HG03045 (cell line): ENCODE data around the gene WIZ.
"Not testable (repeated sequence)": the region's sequence is repeated elsewhere in the genome, so short reads cannot be mapped to it uniquely, and the experiment has no call there.

Experiments
- ATAC-seq: cut with Tn5 transposase; IDR thresholded peaks from one replicate; pipeline ENCODE4 v1.9.1; 2021; ENCODE audit warnings: mild to moderate bottlenecking, moderate library complexity; ENCODE audit not compliant: unreplicated experiment

Gene WIZ, protein sequence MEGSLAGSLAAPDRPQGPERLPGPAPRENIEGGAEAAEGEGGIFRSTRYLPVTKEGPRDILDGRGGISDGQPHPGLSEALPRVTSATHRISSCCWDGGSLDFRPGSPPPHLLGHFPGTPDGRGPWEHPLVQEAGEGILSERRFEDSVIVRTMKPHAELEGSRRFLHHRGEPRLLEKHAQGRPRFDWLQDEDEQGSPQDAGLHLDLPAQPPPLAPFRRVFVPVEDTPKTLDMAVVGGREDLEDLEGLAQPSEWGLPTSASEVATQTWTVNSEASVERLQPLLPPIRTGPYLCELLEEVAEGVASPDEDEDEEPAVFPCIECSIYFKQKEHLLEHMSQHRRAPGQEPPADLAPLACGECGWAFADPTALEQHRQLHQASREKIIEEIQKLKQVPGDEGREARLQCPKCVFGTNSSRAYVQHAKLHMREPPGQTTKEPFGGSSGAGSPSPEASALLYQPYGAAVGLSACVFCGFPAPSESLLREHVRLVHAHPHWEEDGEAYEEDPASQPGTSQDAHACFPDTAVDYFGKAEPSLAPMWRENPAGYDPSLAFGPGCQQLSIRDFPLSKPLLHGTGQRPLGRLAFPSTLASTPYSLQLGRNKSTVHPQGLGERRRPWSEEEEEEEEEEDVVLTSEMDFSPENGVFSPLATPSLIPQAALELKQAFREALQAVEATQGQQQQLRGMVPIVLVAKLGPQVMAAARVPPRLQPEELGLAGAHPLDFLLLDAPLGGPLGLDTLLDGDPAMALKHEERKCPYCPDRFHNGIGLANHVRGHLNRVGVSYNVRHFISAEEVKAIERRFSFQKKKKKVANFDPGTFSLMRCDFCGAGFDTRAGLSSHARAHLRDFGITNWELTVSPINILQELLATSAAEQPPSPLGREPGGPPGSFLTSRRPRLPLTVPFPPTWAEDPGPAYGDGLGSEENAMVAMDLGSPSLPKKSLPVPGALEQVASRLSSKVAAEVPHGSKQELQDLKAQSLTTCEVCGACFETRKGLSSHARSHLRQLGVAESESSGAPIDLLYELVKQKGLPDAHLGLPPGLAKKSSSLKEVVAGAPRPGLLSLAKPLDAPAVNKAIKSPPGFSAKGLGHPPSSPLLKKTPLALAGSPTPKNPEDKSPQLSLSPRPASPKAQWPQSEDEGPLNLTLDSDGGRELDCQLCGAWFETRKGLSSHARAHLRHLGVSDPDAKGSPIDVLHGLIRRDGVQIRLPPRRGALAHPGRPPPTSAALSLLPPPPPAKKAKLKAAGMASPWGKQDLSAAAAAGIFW (N-terminal part only)

DNA sequence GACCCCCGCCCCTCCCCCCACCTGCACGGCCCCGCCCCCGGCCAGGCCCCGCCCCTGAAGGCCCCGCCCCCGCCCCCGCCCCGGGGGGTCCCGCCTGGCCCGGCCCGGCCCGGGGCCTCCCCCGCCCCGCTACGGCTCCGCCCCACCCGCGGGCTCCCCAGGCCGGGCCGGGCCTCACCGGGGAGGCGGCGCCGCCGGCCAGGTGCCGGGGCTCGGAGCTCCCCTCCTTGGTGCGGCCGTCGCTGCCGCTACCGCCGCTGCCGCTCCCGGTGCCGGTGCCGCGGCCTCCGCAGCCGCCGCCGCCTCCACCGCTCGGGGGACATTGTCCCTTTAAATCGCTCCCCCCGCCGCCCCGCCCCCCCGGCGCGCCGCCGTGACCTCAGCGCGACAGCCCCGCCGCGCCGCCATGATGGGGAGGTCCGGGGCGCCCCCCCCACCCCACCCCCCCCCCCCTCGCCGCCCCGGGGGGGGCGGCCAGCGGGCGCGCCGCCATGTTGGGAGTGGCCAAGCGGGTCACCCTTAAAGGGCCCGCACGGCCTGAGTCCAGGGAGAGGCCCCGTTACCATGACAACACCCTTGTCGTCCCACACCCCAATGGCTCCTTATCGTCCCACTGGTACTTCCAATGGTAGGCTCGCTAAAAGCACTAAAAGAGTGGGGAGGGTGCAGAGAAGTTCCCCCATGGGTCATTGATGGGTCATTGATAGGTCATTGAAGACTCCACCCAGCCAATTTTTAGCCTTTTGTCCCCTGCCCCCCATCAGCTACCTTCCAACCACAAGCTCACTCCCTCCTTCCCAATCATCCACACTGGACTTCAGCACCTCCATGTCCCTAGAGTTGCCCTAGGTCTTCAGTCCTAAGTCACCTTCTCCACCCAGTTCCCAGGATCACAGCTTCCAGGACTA, at the start of gene WIZ:
Gene WIZ, minus strand, starts transcription at position 337 of the 908 bp plus-strand sequence. CDS start 1,649 bp downstream, outside the sequence.
- ATAC-seq = peak; percentile 43

DNA sequence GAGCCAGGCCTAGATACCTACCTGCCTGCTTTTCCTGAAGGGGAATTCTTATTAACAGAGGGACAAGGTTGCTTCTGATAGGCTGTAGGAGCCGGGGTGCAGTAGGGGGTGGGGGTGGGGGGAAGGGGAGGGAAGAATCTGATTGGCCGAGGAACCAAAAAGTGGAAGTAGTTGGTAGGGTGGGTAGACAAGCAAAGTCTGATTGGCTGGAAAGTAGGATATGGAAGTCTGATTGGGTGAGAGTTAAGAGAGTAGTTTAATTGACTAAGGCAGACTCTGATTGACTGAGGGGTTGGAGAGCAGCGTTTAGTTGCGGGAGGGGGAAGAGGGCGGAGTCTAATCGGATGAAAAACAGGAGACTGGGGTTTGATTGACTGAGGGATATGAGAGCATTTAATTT, 49.2 kb upstream of the WIZ start:
- no peak for ATAC-seq

DNA sequence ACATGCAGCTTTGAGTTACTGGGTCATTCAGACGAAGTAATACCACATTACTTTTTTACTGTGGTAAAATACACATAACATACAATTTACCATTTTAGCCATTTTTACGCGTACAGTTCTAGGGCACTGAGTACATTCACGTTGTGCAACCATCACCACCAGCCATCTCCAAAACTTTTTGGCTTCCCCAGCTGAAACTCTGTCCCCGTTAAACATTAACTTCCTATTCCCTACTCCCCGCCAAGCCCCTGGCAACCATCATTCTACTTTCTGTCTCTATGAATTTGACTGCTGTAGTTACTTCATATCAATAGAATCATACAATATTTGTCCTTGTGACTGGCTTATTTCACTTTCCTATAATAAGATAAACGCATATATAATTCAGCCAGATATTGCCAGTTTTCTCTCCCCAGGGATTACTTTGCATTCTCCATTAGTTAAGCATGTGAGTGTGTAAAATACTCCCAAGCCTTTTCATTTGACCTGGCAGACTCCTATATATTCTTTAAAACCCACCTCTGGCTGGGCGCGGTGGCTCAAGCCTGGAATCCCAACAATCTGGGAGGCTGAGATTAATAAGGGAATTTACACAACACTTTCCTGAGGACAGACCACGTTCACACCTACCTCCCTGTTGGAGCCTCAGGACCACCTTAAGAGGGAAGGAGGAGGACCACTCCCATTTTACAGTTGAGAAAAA, 48.6 kb upstream of the WIZ start:
- no peak for ATAC-seq

DNA sequence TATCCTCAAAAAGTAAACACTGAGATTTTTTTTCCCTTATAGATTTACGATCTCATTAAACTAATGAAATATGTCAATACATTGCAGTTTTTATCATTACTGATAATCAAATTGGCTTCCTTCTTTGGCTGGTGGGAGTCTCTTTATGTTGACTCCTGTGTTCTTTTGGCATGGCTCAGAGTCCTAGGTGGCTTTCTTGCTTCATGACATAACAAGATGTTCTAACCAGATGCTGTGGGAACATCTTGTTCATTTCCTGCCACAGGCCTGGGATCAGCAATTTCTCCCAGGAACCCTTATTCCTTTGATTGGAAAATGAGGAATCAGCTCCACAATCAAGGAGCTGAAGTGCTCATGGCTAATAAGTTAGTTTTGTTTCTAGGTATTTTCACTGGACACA, 45.4 kb upstream of the WIZ start:
- no peak for ATAC-seq

DNA sequence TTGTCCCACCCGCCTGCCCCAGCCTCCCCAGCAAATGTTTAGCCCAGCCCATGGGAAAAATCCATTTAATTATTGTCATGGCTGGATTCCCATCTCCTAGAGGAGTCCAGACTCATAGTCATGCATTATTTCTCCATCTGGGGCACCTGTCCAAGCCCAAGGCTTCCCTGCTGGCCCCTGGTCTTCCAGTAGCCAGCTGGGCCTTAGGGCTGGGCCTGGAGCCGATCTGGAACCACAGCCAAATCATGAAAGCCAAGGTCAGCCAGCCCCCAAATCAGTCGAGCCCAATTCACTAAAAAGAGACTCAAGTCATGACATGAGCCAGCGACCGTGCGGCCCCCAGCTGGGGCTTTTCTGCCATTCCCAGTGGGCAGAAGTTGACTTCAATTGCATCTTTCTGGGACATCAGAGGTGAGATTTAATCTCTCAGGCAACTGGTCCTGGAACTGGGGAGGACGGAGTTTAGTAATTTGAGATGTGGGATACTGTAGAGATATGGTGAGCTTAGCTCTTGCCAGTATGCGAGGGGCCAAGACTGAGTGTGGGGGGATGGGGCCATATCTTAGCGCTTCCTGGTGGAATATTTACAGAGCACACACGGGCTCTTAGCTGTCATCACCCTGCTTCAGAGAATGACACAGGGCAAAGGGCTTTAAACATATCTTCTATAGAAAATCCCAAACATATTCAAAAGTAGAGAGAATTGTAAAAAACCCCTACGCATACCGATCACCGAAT, 38.9 kb upstream of the WIZ start:
- no peak for ATAC-seq

DNA sequence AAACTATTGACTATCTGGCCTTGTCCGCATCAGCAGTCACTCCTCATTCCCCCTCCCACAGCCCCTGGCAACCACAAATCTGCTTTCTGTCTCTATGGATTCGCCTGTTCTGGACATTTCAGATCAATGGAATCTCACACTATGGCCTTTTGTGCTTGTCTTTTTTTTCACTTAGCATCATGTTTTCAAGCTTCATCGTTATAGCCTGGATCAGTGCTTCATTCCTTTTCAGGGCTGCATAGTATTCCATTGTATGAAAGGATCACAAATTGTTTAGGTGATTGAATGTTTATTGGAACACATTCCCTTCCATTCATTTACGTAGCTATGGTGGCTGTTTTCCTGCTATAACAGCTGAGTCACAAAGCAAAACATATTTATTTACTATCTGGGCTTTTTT, 37.3 kb upstream of the WIZ start:
- no peak for ATAC-seq

DNA sequence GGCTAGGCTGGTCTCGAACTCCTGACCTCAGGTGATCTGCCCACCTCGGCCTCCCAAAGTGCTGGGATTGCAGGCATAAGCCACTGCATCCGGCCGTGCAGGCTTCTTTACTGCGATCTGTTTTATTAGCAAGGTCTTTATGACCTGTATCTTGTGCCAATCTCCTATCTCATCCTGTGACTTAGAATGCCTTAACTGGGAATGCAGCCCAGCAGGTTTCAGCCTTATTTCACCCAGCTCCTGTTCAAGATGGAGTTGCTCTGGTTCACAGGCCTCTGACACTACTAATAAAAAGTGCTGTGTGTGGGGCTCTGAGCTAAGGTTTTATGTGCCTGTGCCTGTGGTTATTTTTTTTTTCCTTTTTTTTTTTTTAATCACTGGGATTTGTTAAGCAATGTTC, 36.0 kb upstream of the WIZ start:
- ATAC-seq = not testable (repeated sequence)

DNA sequence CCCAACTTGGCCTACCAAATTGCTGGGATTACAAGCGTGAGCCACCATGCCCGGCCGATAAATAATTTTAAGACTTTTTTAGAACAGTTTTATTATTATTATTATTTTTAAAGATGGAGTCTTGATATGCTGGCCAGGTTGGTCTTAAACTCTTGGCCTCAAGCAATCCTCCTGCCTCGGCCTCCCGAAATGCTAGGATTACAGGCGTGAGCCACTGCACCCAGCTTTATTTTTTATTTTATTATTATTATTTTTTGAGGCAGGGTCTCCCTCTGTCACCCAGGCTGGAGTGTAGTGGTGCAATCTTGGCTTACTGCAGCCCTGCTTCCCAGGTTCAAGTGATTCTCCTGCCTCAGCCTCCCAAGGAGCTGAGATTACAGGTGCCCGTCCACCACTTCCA, 31.2 kb upstream of the WIZ start:
- not testable (repeated sequence) for ATAC-seq

DNA sequence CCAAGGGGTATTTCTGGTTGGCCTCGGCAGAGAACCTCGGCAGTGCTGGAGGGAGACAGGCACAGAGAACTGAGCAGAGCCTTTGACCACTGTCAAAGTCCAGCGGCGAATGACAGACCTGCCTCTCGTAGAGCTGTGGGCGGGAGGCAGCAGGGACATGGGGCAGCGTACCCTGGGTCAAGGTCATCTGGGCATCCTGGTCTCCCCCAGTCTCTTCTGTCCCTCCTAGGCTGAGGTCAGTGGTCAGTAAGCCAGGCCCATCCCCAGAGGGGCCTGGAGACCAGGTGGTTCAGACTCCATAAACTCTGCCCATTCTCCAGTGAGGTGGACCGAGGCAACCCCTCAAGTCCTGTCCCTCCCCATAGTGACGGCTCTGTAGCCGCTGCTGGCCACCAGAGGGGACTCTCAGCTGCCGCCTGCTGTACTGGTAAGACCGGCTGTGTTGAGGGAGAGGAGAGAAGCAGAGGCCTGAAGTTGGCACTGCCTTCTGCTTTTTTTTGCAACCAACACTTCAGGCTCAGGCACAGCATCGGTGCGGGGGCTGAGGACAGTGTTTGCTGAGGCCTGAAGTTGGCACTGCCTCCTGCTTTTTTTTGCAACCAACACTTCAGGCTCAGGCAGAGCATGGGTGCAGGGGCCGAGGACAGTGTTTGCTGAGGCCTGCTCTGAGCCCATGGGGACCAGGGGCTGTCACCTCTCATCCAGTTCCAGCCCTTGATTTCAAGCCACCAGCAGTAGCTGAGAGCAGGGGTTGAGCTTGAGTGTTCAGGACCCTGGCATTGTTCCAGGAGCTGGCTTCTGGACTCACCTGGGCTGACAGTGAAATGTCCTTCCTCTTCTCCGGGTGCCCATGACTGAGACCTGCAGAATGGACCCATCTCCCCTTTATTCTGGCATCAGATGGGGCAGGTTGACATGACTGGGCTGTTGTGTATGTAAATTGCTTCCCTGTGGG, 29.9 kb upstream of the WIZ start, which contains the start of gene PGLYRP2:
Gene PGLYRP2, minus strand, starts transcription at position 111 of the 955 bp plus-strand sequence. CDS start 130 bp downstream, outside the sequence.
- no peak for ATAC-seq

DNA sequence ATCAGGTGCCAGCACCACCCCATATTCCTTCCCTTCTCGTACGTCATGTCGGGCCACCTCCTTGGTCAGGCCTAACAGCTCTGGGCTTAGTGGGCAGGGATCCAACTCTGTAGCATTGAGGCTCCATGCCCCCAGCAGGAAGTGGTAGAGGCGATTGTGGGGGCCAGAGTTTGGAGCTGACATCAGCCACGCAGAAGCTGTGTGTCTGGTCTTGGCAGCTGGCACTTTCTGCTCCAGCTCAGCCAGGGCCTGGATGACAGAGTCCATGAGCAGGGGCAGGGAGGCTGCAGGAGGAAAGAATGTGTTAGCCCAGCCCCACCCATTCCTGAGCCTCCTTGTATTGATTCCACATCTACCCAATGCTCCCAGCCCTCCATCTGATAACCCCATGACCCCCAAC, 26.6 kb upstream of the WIZ start:
- no peak for ATAC-seq

DNA sequence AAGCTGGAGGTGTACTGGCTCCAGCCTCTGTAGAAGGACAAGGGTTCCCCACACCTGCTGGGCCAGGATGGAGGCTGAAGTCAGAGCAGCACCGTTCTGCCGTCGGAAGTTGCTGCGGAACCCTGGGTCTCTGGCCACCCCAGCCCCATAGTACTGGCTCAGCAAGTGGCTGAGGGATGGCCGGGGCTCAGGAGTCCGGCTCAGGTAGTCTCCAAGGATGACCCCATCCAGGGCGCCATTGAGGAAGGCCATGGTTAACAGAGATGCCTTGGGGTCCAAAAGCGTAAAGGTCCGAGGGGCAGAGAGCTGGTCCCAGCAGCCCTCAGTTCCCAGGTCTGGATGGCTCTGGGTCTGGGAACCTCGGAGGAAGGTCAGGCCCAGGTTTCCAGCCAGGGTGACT, 25.9 kb upstream of the WIZ start:
- ATAC-seq = no peak

DNA sequence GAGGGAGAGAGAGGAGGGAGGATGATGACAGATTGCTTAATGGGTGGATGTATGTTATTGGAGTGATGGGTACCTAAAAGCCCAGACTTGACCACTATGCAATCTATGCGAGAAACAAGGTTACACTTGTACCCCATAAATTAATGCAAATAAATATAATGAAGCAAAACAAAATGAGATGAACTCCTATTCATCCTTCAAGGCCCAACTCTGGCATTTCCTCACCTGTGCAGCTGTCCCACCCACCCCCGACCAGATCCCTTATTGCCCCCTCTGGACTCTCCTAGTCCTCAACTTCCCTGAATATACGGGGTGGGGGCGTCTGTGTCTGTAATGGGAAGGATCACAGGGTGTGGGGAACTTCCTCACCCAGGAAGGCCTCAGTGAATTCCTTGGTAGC, 25.4 kb upstream of the WIZ start:
- no peak for ATAC-seq

DNA sequence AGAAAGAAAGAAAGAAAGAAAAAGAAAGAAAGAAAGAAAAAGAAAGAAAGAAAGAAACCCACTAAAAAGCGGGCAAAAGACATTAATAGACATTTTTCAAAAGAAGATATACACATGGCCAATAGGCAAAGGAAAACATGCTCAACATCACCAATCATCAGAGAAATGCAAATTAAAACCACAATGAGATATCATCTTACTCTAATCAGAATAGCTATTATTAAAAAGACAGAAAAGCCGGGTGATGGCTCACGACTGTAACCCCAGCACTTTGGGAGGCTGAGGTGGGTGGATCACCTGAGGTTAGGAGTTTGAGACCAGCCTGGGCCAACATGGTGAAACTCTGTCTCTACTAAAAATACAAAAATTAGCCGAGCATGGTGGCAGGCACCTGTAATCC, 24.1 kb upstream of the WIZ start:
- not testable (repeated sequence) for ATAC-seq

DNA sequence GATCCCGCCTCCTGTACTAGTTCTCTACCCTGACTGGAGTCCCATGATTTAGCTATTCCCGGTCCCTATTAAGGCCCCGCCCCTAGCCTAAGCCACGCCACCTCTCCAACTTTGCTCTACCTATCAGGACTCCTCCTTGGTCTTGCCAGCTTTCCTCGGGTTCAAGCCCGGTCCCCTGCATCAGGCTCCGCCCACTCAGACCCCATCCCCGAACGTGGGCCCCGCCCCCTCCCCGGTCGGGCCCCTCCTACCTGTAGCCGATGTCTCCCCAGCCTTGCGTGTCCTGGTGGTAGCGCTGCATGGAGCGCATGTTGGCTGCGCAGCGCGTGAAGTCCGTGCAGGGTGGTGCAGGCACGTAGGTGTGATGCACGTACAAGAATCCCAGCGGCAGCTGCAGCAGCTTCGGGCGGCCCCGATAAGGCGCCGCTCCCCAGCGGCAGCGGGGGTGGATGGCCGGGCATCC, 21.9 kb upstream of the WIZ start:
- no peak for ATAC-seq

DNA sequence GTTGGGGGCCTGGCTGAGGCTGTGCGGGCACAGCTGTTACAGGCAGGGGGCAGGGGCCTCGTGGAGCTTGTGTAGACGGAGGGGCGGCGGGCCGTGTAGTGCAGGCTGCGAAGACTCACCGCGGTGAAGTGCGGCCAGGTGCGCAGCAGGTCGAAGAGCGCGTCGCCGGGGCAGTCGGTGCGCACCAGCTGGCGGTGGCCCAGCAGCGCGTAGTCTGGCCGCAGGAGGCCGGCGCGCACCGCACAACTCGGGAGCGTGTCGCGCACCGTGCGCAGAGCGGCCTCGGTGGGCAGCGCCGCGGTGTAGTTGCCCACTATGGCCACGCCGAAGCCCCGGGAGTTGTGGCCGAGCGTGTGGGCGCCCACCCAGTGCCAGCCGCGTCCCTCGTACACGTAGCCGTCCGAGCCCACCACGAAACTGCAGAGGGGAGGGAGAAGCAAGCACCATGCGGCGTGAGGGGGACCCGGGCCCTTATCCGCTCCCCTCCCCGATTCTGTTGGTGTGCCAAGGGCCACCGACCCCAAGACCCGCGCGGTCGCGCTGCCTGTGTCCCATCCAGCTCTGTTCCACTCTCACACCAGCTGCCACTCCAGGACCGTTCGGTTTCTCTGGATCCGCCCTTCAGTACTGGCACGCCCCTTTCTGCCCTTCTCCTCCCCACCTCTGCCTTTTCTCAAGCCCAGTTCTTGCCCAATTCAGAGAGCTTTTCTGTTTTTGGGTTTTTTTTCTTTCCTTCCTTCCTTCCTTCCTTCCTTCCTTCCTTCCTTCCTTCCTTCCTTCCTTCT, 19.9 kb upstream of the WIZ start:
- ATAC-seq = no peak

DNA sequence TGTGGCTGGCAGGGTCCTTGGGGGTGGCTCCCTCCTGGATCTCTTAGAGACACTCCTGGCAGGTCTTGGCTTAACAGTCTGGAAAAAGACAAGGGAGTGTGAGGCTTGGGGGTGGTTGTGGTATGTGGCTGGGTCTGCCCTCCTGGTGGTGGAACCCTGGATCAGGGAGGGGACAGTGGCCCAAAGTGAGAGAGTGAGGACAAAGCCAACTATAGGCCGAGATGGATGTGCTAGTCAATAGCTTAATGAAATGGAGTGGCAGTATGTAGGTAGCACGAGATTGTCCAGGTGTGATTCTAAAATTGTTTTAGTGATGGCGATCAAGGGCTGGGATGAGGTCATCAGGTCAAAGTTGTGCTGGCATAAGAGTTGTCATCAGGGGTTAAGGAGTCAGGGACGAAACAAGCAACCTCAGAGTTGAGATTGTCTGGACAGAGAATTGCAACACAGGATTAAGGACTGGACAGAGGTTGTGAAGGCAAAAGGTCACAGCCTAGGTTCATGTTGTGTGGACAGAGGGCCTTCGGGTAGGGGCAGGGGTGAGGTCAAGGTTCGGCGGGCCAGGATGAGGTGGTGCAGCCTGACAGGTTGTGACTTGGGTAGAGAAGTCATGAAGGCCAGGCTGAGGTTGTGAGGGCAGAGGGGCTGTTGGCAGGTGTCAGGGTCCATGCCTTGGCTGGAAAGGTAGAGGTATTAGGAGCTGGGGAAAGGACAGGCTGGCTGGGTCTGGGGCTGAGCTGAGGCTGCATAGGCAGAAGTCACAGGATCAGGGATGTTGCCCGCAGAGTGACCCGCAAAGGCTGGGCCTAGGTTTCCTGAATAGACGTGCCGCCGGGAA, 19.1 kb upstream of the WIZ start:
- ATAC-seq = no peak
